ENCODE results near the gene OR8D2. TPM values are rescaled to one million over a fixed set of nuclear protein-coding genes. Genes with fewer than 3 reads are reported as not detected.

Gene OR8D2
- total and polyA plus RNA-seq, 2 donors (not counting 1 experiment from before 2014, with no cell fraction given) = not detected

DNA sequence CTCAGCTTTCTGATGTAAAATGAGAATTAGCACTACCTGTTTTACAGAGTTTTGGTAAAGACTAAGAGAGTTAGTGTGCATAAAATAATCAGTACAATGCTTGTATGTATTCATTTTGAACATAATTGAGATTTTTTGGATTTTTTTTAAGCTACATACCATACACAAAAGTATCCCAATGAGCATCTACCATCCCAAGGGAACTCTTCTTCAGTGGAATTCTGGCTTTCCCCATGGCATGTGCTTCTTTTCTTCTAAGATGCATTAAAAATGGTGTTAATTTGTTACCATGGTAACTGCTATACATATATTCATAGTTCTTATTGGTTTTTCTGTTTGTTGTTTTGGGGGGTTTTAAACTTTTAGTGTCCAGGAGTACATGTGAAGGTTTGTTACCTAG, 24.0 kb downstream of the OR8D2 start:
- no peak overlapping the region for H2AFZ ChIP-seq (ENCODE audit: insufficient read depth, low read depth, low read length, poor library complexity, severe bottlenecking)
- DNase-seq (no peak), ATAC-seq (ENCODE audit: low read depth) (no peak)
- no peaks in the 10 kb centered on the region for H3K79me2 ChIP-seq (ENCODE audit: control insufficient read depth, insufficient read depth, low read length)
- ChIA-PET POLR2A (no interaction called here), CTCF (no interaction called here)
- no peak overlapping the region for H3K9ac ChIP-seq (ENCODE audit: low read length)
- Mint-ChIP-seq H3K4me3 (no peak overlapping the region), H3K4me1 (no peaks in the 10 kb centered on the region), H3K27ac (no peak overlapping the region), H3K27me3 (peaks cover 8% of the 10 kb centered on the region), H3K9me3 (ENCODE audit: insufficient read depth) (no peaks in the 10 kb centered on the region)
- no peak overlapping the region for H3K4me3 ChIP-seq (ENCODE audit: control extremely low read depth in 1 of 5, extremely low read depth in 1 of 5, insufficient read depth in 1 of 5, low read depth in 2 of 5, low read length in 4 of 5)
- TF ChIP-seq CTCF (IDR thresholded peaks at IDR 0.05) (no peak), EZH2 (IDR thresholded peaks at IDR 0.05; ENCODE audit: borderline replicate concordance, insufficient read depth, low read depth, low read length, poor library complexity, severe bottlenecking) (no peak)
- H3K4me2 ChIP-seq (replicated peaks; ENCODE audit: low read depth, low read length, poor library complexity, severe bottlenecking) = no peak overlapping the region
- no peaks in the 10 kb centered on the region for H4K20me1 ChIP-seq (ENCODE audit: control insufficient read depth, insufficient read depth, low read length, poor library complexity, severe bottlenecking)
- H3K27ac ChIP-seq (ENCODE audit: low read length in 2 of 2) = no peak overlapping the region
- H3K4me1 ChIP-seq (ENCODE audit: control insufficient read depth in 2 of 2, insufficient read depth in 2 of 2, low read length in 2 of 2) = no peaks in the 10 kb centered on the region
- intact Hi-C loops (cut with micrococcal nuclease) = no loop called here
- H3K9me3 ChIP-seq (ENCODE audit: control extremely low read depth in 1 of 3, control insufficient read depth in 2 of 3, insufficient read depth in 1 of 3, low read length in 2 of 3) = no peaks in the 10 kb centered on the region
- no peaks in the 10 kb centered on the region for H3K36me3 ChIP-seq (replicated peaks in 1 of 2; ENCODE audit: control extremely low read depth in 1 of 2, control insufficient read depth in 1 of 2, extremely low read depth in 1 of 2, insufficient read depth in 2 of 2, low read length in 1 of 2)
- no peaks in the 10 kb centered on the region for H3K27me3 ChIP-seq (replicated peaks in 1 of 4; ENCODE audit: control extremely low read depth in 1 of 4, control insufficient read depth in 3 of 4, insufficient read depth in 4 of 4, low read length in 3 of 4)

- H3K27ac Mint-ChIP-seq = no peak overlapping the region
- WGBS (ENCODE audit: insufficient coverage) = no CpG with 5 or more reads among the region's 1 CpG
Observed at GRCh38 chr11:124294687-124295086, 25.3 kb downstream of the OR8D2 start.

More at GRCh38 chr11:124294687-124295086, 25.3 kb downstream of the OR8D2 start:
- Histone ChIP-seq H3K4me1 (ENCODE audit: control insufficient read depth in 2 of 2, insufficient read depth in 2 of 2, low read length in 2 of 2) (no peaks in the 10 kb centered on the region), H3K27ac (ENCODE audit: low read length in 2 of 2) (no peak overlapping the region), H3K36me3 (replicated peaks in 1 of 2; ENCODE audit: control extremely low read depth in 1 of 2, control insufficient read depth in 1 of 2, extremely low read depth in 1 of 2, insufficient read depth in 2 of 2, low read length in 1 of 2) (no peaks in the 10 kb centered on the region), H3K9me3 (ENCODE audit: control extremely low read depth in 1 of 3, control insufficient read depth in 2 of 3, insufficient read depth in 1 of 3, low read length in 2 of 3) (no peaks in the 10 kb centered on the region), H3K4me2 (replicated peaks; ENCODE audit: low read depth, low read length, poor library complexity, severe bottlenecking) (no peak overlapping the region), H4K20me1 (ENCODE audit: control insufficient read depth, insufficient read depth, low read length, poor library complexity, severe bottlenecking) (no peaks in the 10 kb centered on the region), H3K4me3 (ENCODE audit: control extremely low read depth in 1 of 5, extremely low read depth in 1 of 5, insufficient read depth in 1 of 5, low read depth in 2 of 5, low read length in 4 of 5) (no peak overlapping the region), H3K27me3 (replicated peaks in 1 of 4; ENCODE audit: control extremely low read depth in 1 of 4, control insufficient read depth in 3 of 4, insufficient read depth in 4 of 4, low read length in 3 of 4) (no peaks in the 10 kb centered on the region), H3K79me2 (ENCODE audit: control insufficient read depth, insufficient read depth, low read length) (no peaks in the 10 kb centered on the region), H2AFZ (ENCODE audit: insufficient read depth, low read depth, low read length, poor library complexity, severe bottlenecking) (no peak overlapping the region), H3K9ac (ENCODE audit: low read length) (no peak overlapping the region)
- ChIA-PET CTCF (no interaction called here), POLR2A (no interaction called here)
- TF ChIP-seq CTCF (IDR thresholded peaks at IDR 0.05) (no peak), EZH2 (IDR thresholded peaks at IDR 0.05; ENCODE audit: borderline replicate concordance, insufficient read depth, low read depth, low read length, poor library complexity, severe bottlenecking) (no peak)
- Mint-ChIP-seq H3K4me1 (no peaks in the 10 kb centered on the region), H3K4me3 (no peak overlapping the region), H3K27me3 (peaks cover 8% of the 10 kb centered on the region), H3K9me3 (ENCODE audit: insufficient read depth) (peaks cover 4% of the 10 kb centered on the region)
- ATAC-seq (ENCODE audit: low read depth) = no peak
- intact Hi-C loops (cut with micrococcal nuclease) = no loop called here
- no peak for DNase-seq
